Measurements from ENCODE around the gene GRAP2. TPM values are rescaled to one million over a fixed set of nuclear protein-coding genes. Genes with fewer than 3 reads are reported as not detected.

Gene GRAP2
- total RNA-seq, 1 experiment from 2014 or later, result 0.42 TPM

- no peak for TF ChIP-seq RAD21 (IDR thresholded peaks at IDR 0.05; ENCODE audit: low read depth)
- no peak for TF ChIP-seq REST (IDR thresholded peaks at IDR 0.05; ENCODE audit: low read depth)
Observed at GRCh38 chr22:39923696-39924095, 22.8 kb downstream of the GRAP2 start (continued).

GRCh38 chr22:39924286-39924685, 23.4 kb downstream of the GRAP2 start:
- BruUV-seq (replicated peaks), result no TSS peak
- Histone ChIP-seq H3K9ac (ENCODE audit: low read length) (no peak overlapping the region), H3K9me3 (ENCODE audit: control insufficient read depth in 1 of 2, insufficient read depth in 1 of 2, low read depth in 1 of 2, low read length in 2 of 2) (no peaks in the 10 kb centered on the region), H3K36me3 (ENCODE audit: control insufficient read depth in 1 of 2, insufficient read depth in 2 of 2, low read length in 2 of 2) (no peaks in the 10 kb centered on the region), H3K9me2 (ENCODE audit: insufficient read depth) (no peaks in the 10 kb centered on the region), H3K4me1 (ENCODE audit: control insufficient read depth in 1 of 2, insufficient read depth in 2 of 2, low read length in 2 of 2) (no peaks in the 10 kb centered on the region), H3K4me3 (replicated peaks in 1 of 2; ENCODE audit: low read depth in 1 of 2, low read length in 2 of 2) (no peak overlapping the region), H2AFZ (ENCODE audit: low read depth, low read length, poor library complexity, severe bottlenecking) (no peak overlapping the region), H3K27ac (ENCODE audit: low read depth, low read length) (no peak overlapping the region), H3K79me2 (ENCODE audit: insufficient read depth, low read length) (no peaks in the 10 kb centered on the region), H4K20me1 (ENCODE audit: insufficient read depth) (no peaks in the 10 kb centered on the region), H3K4me2 (ENCODE audit: low read length) (no peak overlapping the region), H3K27me3 (ENCODE audit: insufficient read depth, low read length) (peaks cover 77% of the 10 kb centered on the region)
- DNase-seq (ENCODE audit: low read depth, low spot score) (no peak), ATAC-seq (no peak)
- RAD21 ChIA-PET (ENCODE audit: low non-redundant PET in 1 of 2, low total read pairs in 2 of 2, uncharacterized antibody in 2 of 2, unreplicated experiment in 2 of 2), result no interaction called here
- CTCF ChIA-PET, result no interaction called here
- TF ChIP-seq SP1 (IDR thresholded peaks at IDR 0.05; ENCODE audit: low read depth) (no peak), CBX3 (IDR thresholded peaks at IDR 0.05; ENCODE audit: low read depth) (no peak), POLR2AphosphoS5 (IDR thresholded peaks at IDR 0.05; ENCODE audit: low read depth, low read length) (no peak), MAX (IDR thresholded peaks at IDR 0.05) (no peak), SIN3A (IDR thresholded peaks at IDR 0.05; ENCODE audit: low read depth) (no peak), FOSL1 (IDR thresholded peaks at IDR 0.05; ENCODE audit: low read depth) (no peak), ZNF274 (IDR thresholded peaks at IDR 0.05; ENCODE audit: low read depth, low read length) (no peak), ZFX (IDR thresholded peaks at IDR 0.05) (no peak), REST (IDR thresholded peaks at IDR 0.05; ENCODE audit: low read depth) (no peak)
- POLR2A ChIA-PET, result no interaction called here
- intact Hi-C loops (cut with micrococcal nuclease), result no loop called here
